Measurements from ENCODE around the gene UROC1.

The UROC1 gene

GRCh38 chr3:126478581-126479310, 38.8 kb downstream of the UROC1 start:
- no peak for DNase-seq (ENCODE audit: low spot score)

GRCh38 chr3:126477061-126477380, 40.6 kb downstream of the UROC1 start:
- no peak for DNase-seq (ENCODE audit: low spot score)

- peak; percentile 93 for DNase-seq (ENCODE audit: low spot score)
Observed at GRCh38 chr3:126476166-126477060, 41.2 kb downstream of the UROC1 start.

GRCh38 chr3:126475413-126476114, 42.0 kb downstream of the UROC1 start, which contains the start of gene ZXDC:
Gene ZXDC (minus strand): TSS chr3:126475891. CDS start chr3:126475865, 26 bp downstream.
- peak; percentile 100 for DNase-seq (ENCODE audit: low spot score)

- DNase-seq (ENCODE audit: low spot score): peak; percentile 24
Observed at GRCh38 chr3:126474498-126475412, 42.8 kb downstream of the UROC1 start.

GRCh38 chr3:126473292-126474168, 44.0 kb downstream of the UROC1 start:
- no peak for DNase-seq (ENCODE audit: low spot score)

- DNase-seq (ENCODE audit: low spot score): no peak
Observed at GRCh38 chr3:126472277-126473006, 45.1 kb downstream of the UROC1 start.

- no peak for DNase-seq (ENCODE audit: low spot score)
Observed at GRCh38 chr3:126469479-126469878, 48.1 kb downstream of the UROC1 start.

GRCh38 chr3:126468028-126468891, 49.3 kb downstream of the UROC1 start:
- DNase-seq (ENCODE audit: low spot score): no peak

GRCh38 chr3:126467611-126467955, 50.0 kb downstream of the UROC1 start:
- no peak for DNase-seq (ENCODE audit: low spot score)

- no peak for DNase-seq (ENCODE audit: low spot score)
Observed at GRCh38 chr3:126466886-126467610, 50.5 kb downstream of the UROC1 start.

- DNase-seq (ENCODE audit: low spot score): no peak
Observed at GRCh38 chr3:126465928-126466544, 51.5 kb downstream of the UROC1 start.

- no peak for DNase-seq (ENCODE audit: low spot score)
Observed at GRCh38 chr3:126464997-126465396, 52.6 kb downstream of the UROC1 start.

GRCh38 chr3:126464494-126464893, 53.1 kb downstream of the UROC1 start:
- no peak for DNase-seq (ENCODE audit: low spot score)

- DNase-seq (ENCODE audit: low spot score): no peak
Observed at GRCh38 chr3:126464093-126464492, 53.5 kb downstream of the UROC1 start.

- no peak for DNase-seq (ENCODE audit: low spot score)
Observed at GRCh38 chr3:126463521-126463920, 54.1 kb downstream of the UROC1 start.

GRCh38 chr3:126461450-126462070, 56.0 kb downstream of the UROC1 start:
- no peak for DNase-seq (ENCODE audit: low spot score)
